ENCODE results near the gene BABAM2.

BABAM2 gene

GRCh38 chr2:28085201-28085600 lies 194.7 kb downstream of the BABAM2 start:
- no peak overlapping the region for H3K4me3 ChIP-seq (ENCODE audit: low read depth in 1 of 2, low read length in 2 of 2)
- H3K4me1 ChIP-seq (ENCODE audit: insufficient read depth, low read length), result peaks cover 20% of the 10 kb centered on the region
- H3K27ac ChIP-seq (ENCODE audit: low read depth, low read length), result no peak overlapping the region
- no peaks in the 10 kb centered on the region for H3K36me3 ChIP-seq (ENCODE audit: insufficient read depth, low read length)
- H3K27me3 ChIP-seq (ENCODE audit: control insufficient read depth in 1 of 2, insufficient read depth in 2 of 2, low read length in 2 of 2), result no peaks in the 10 kb centered on the region
- H3K9me3 ChIP-seq (ENCODE audit: low read length), result no peaks in the 10 kb centered on the region
- no peak overlapping the region for H3K9ac ChIP-seq (ENCODE audit: low read length)

- peaks cover 7% of the 10 kb centered on the region for H3K4me1 ChIP-seq (ENCODE audit: insufficient read depth, low read length)
- H3K27me3 ChIP-seq (ENCODE audit: control insufficient read depth in 1 of 2, insufficient read depth in 2 of 2, low read length in 2 of 2), result no peaks in the 10 kb centered on the region
- H3K9ac ChIP-seq (ENCODE audit: low read length), result no peak overlapping the region
- H3K36me3 ChIP-seq (ENCODE audit: insufficient read depth, low read length), result no peaks in the 10 kb centered on the region
- no peak overlapping the region for H3K4me3 ChIP-seq (ENCODE audit: low read depth in 1 of 2, low read length in 2 of 2)
- no peak overlapping the region for H3K27ac ChIP-seq (ENCODE audit: low read depth, low read length)
- no peaks in the 10 kb centered on the region for H3K9me3 ChIP-seq (ENCODE audit: low read length)
Observed at GRCh38 chr2:28086611-28087010, 196.1 kb downstream of the BABAM2 start.

GRCh38 chr2:28088970-28089369 lies 198.4 kb downstream of the BABAM2 start:
- Histone ChIP-seq H3K27ac (ENCODE audit: low read depth, low read length) (no peak overlapping the region), H3K4me3 (ENCODE audit: low read depth in 1 of 2, low read length in 2 of 2) (no peak overlapping the region), H3K9ac (ENCODE audit: low read length) (no peak overlapping the region), H3K9me3 (ENCODE audit: low read length) (no peaks in the 10 kb centered on the region), H3K36me3 (ENCODE audit: insufficient read depth, low read length) (no peaks in the 10 kb centered on the region), H3K27me3 (ENCODE audit: control insufficient read depth in 1 of 2, insufficient read depth in 2 of 2, low read length in 2 of 2) (no peaks in the 10 kb centered on the region), H3K4me1 (ENCODE audit: insufficient read depth, low read length) (peaks cover 7% of the 10 kb centered on the region)

- H3K9me3 ChIP-seq (ENCODE audit: low read length), result no peaks in the 10 kb centered on the region
- no peak overlapping the region for H3K4me3 ChIP-seq (ENCODE audit: low read depth in 1 of 2, low read length in 2 of 2)
- no peaks in the 10 kb centered on the region for H3K36me3 ChIP-seq (ENCODE audit: insufficient read depth, low read length)
- no peak overlapping the region for H3K9ac ChIP-seq (ENCODE audit: low read length)
- H3K4me1 ChIP-seq (ENCODE audit: insufficient read depth, low read length), result peaks cover 5% of the 10 kb centered on the region
- no peaks in the 10 kb centered on the region for H3K27me3 ChIP-seq (ENCODE audit: control insufficient read depth in 1 of 2, insufficient read depth in 2 of 2, low read length in 2 of 2)
- H3K27ac ChIP-seq (ENCODE audit: low read depth, low read length), result no peak overlapping the region
Observed at GRCh38 chr2:28089486-28089885, 199.0 kb downstream of the BABAM2 start.

- Histone ChIP-seq H3K4me1 (ENCODE audit: insufficient read depth, low read length) (peaks cover 10% of the 10 kb centered on the region), H3K9ac (ENCODE audit: low read length) (no peak overlapping the region), H3K27ac (ENCODE audit: low read depth, low read length) (no peak overlapping the region), H3K27me3 (ENCODE audit: control insufficient read depth in 1 of 2, insufficient read depth in 2 of 2, low read length in 2 of 2) (no peaks in the 10 kb centered on the region), H3K36me3 (ENCODE audit: insufficient read depth, low read length) (no peaks in the 10 kb centered on the region), H3K4me3 (ENCODE audit: low read depth in 1 of 2, low read length in 2 of 2) (no peak overlapping the region), H3K9me3 (ENCODE audit: low read length) (no peaks in the 10 kb centered on the region)
Observed at GRCh38 chr2:28093308-28093707, 202.8 kb downstream of the BABAM2 start.

GRCh38 chr2:28093768-28094167 lies 203.2 kb downstream of the BABAM2 start:
- Histone ChIP-seq H3K4me3 (ENCODE audit: low read depth in 1 of 2, low read length in 2 of 2) (no peak overlapping the region), H3K27me3 (ENCODE audit: control insufficient read depth in 1 of 2, insufficient read depth in 2 of 2, low read length in 2 of 2) (no peaks in the 10 kb centered on the region), H3K9me3 (ENCODE audit: low read length) (no peaks in the 10 kb centered on the region), H3K27ac (ENCODE audit: low read depth, low read length) (no peak overlapping the region), H3K4me1 (ENCODE audit: insufficient read depth, low read length) (peaks cover 10% of the 10 kb centered on the region), H3K9ac (ENCODE audit: low read length) (no peak overlapping the region), H3K36me3 (ENCODE audit: insufficient read depth, low read length) (no peaks in the 10 kb centered on the region)

- no peak overlapping the region for H3K9ac ChIP-seq (ENCODE audit: low read length)
- H3K9me3 ChIP-seq (ENCODE audit: low read length), result no peaks in the 10 kb centered on the region
- peaks cover 10% of the 10 kb centered on the region for H3K4me1 ChIP-seq (ENCODE audit: insufficient read depth, low read length)
- H3K36me3 ChIP-seq (ENCODE audit: insufficient read depth, low read length), result no peaks in the 10 kb centered on the region
- no peak overlapping the region for H3K4me3 ChIP-seq (ENCODE audit: low read depth in 1 of 2, low read length in 2 of 2)
- no peaks in the 10 kb centered on the region for H3K27me3 ChIP-seq (ENCODE audit: control insufficient read depth in 1 of 2, insufficient read depth in 2 of 2, low read length in 2 of 2)
- H3K27ac ChIP-seq (ENCODE audit: low read depth, low read length), result no peak overlapping the region
Observed at GRCh38 chr2:28094739-28095138, 204.2 kb downstream of the BABAM2 start.

- H3K27me3 ChIP-seq (ENCODE audit: control insufficient read depth in 1 of 2, insufficient read depth in 2 of 2, low read length in 2 of 2), result no peaks in the 10 kb centered on the region
- no peak overlapping the region for H3K27ac ChIP-seq (ENCODE audit: low read depth, low read length)
- no peak overlapping the region for H3K9ac ChIP-seq (ENCODE audit: low read length)
- H3K4me1 ChIP-seq (ENCODE audit: insufficient read depth, low read length), result peaks cover 10% of the 10 kb centered on the region
- H3K36me3 ChIP-seq (ENCODE audit: insufficient read depth, low read length), result no peaks in the 10 kb centered on the region
- H3K4me3 ChIP-seq (ENCODE audit: low read depth in 1 of 2, low read length in 2 of 2), result no peak overlapping the region
- H3K9me3 ChIP-seq (ENCODE audit: low read length), result no peaks in the 10 kb centered on the region
Observed at GRCh38 chr2:28095622-28096021, 205.1 kb downstream of the BABAM2 start.

- no peak overlapping the region for H3K4me3 ChIP-seq (ENCODE audit: low read depth in 1 of 2, low read length in 2 of 2)
- no peak overlapping the region for H3K9ac ChIP-seq (ENCODE audit: low read length)
- H3K27ac ChIP-seq (ENCODE audit: low read depth, low read length), result no peak overlapping the region
Observed at GRCh38 chr2:28096421-28096820, 205.9 kb downstream of the BABAM2 start.

GRCh38 chr2:28098501-28099225 lies 208.1 kb downstream of the BABAM2 start:
- Histone ChIP-seq H3K4me3 (ENCODE audit: low read depth in 1 of 2, low read length in 2 of 2) (no peak overlapping the region), H3K9me3 (ENCODE audit: low read length) (no peaks in the 10 kb centered on the region), H3K9ac (ENCODE audit: low read length) (no peak overlapping the region), H3K27me3 (ENCODE audit: control insufficient read depth in 1 of 2, insufficient read depth in 2 of 2, low read length in 2 of 2) (no peaks in the 10 kb centered on the region), H3K27ac (ENCODE audit: low read depth, low read length) (no peak overlapping the region), H3K4me1 (ENCODE audit: insufficient read depth, low read length) (peaks cover 16% of the 10 kb centered on the region), H3K36me3 (ENCODE audit: insufficient read depth, low read length) (no peaks in the 10 kb centered on the region)

More at GRCh38 chr2:28096421-28096820, 205.9 kb downstream of the BABAM2 start:
- Histone ChIP-seq H3K9me3 (ENCODE audit: low read length) (no peaks in the 10 kb centered on the region), H3K4me1 (ENCODE audit: insufficient read depth, low read length) (peaks cover 10% of the 10 kb centered on the region), H3K27me3 (ENCODE audit: control insufficient read depth in 1 of 2, insufficient read depth in 2 of 2, low read length in 2 of 2) (no peaks in the 10 kb centered on the region), H3K36me3 (ENCODE audit: insufficient read depth, low read length) (no peaks in the 10 kb centered on the region)

GRCh38 chr2:28101123-28101522 lies 210.6 kb downstream of the BABAM2 start:
- Histone ChIP-seq H3K4me1 (ENCODE audit: insufficient read depth, low read length) (peaks cover 8% of the 10 kb centered on the region), H3K27me3 (ENCODE audit: control insufficient read depth in 1 of 2, insufficient read depth in 2 of 2, low read length in 2 of 2) (no peaks in the 10 kb centered on the region), H3K9me3 (ENCODE audit: low read length) (no peaks in the 10 kb centered on the region), H3K9ac (ENCODE audit: low read length) (no peak overlapping the region), H3K4me3 (ENCODE audit: low read depth in 1 of 2, low read length in 2 of 2) (no peak overlapping the region), H3K36me3 (ENCODE audit: insufficient read depth, low read length) (no peaks in the 10 kb centered on the region), H3K27ac (ENCODE audit: low read depth, low read length) (no peak overlapping the region)

- peaks cover 8% of the 10 kb centered on the region for H3K4me1 ChIP-seq (ENCODE audit: insufficient read depth, low read length)
- H3K4me3 ChIP-seq (ENCODE audit: low read depth in 1 of 2, low read length in 2 of 2), result no peak overlapping the region
- H3K27ac ChIP-seq (ENCODE audit: low read depth, low read length), result no peak overlapping the region
- H3K9ac ChIP-seq (ENCODE audit: low read length), result no peak overlapping the region
- no peaks in the 10 kb centered on the region for H3K9me3 ChIP-seq (ENCODE audit: low read length)
- H3K27me3 ChIP-seq (ENCODE audit: control insufficient read depth in 1 of 2, insufficient read depth in 2 of 2, low read length in 2 of 2), result no peaks in the 10 kb centered on the region
- H3K36me3 ChIP-seq (ENCODE audit: insufficient read depth, low read length), result no peaks in the 10 kb centered on the region
Observed at GRCh38 chr2:28101892-28102291, 211.4 kb downstream of the BABAM2 start.

Measured in muscle layer of colon (tissue), 2 donors.